NCI-H526 (cell line): ENCODE data around the gene B4GALNT3.

ENCODE experiments used
- DNase-seq, 2 experiments: peaks; one replicate each; lab custom pipeline; 2025; lab: John Stamatoyannopoulos, UW

The B4GALNT3 gene

DNA sequence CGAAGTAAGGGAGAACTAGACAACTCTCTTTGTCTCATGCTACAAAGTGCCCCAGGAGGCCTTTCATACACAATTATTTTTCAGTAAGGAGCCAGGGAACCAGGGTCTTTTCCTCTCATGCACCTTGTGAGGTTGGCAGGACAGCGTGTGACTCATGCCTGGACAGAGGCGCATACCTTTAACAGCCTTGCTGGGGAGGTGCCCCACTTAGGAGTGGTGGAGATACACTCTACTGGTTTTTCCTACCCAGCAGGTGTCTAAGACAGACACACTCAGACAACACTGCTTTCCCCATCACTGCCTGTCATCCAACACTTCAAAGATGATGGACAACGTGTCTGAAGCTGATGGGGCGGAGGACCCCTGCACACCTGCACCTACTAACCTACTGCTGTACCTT, 49.1 kb downstream of the B4GALNT3 start:
- DNase-seq, result no peak

GRCh38 chr12:509500-509899, 49.8 kb downstream of the B4GALNT3 start:
- no peak for DNase-seq

- peak in 1 of 2 experiments; percentile 11 for DNase-seq
Observed at GRCh38 chr12:510071-510825, 50.5 kb downstream of the B4GALNT3 start.

DNA sequence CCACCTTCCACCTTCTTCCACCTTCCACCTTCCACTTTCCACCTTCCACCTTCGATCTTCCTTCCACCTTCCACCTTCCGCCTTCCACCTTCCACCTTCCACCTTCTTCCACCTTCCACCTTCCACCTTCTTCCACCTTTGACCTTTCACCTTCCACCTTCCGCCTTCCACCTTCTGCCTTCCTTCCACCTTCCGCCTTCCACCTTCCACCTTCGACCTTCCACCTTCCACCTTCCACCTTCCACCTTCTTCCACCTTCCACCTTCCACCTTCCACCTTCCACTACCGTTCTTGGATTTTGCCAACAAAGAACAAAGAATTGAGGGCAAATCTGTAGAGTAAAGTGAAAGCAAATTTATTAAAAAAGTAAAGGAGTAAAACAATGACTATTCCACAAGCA, 53.2 kb downstream of the B4GALNT3 start:
- DNase-seq, result no peak

- DNase-seq, result no peak
Observed at GRCh38 chr12:513446-513845, 53.7 kb downstream of the B4GALNT3 start.

DNA sequence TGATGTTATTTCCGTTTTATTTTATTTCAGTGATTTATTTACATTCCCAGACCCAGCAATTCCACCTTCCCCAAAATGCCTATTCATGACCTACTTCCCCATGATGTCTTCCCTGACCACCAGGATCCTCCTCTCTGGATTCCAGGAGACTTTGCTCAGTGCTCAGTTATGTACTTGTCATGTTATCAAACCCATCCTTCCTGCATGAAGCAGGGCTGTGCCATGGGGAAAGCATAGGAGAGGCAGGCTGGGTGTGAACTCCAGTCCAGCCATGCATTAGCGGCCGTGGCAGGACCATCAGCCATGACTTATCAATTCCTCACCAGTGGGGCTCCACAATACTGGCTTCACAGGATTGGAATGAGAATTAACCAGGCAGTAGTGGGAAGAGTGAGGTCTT, 57.8 kb downstream of the B4GALNT3 start:
- no peak for DNase-seq

GRCh38 chr12:520119-520518, 60.4 kb downstream of the B4GALNT3 start:
- no peak for DNase-seq

GRCh38 chr12:522692-523378, 63.1 kb downstream of the B4GALNT3 start:
- no peak for DNase-seq

DNA sequence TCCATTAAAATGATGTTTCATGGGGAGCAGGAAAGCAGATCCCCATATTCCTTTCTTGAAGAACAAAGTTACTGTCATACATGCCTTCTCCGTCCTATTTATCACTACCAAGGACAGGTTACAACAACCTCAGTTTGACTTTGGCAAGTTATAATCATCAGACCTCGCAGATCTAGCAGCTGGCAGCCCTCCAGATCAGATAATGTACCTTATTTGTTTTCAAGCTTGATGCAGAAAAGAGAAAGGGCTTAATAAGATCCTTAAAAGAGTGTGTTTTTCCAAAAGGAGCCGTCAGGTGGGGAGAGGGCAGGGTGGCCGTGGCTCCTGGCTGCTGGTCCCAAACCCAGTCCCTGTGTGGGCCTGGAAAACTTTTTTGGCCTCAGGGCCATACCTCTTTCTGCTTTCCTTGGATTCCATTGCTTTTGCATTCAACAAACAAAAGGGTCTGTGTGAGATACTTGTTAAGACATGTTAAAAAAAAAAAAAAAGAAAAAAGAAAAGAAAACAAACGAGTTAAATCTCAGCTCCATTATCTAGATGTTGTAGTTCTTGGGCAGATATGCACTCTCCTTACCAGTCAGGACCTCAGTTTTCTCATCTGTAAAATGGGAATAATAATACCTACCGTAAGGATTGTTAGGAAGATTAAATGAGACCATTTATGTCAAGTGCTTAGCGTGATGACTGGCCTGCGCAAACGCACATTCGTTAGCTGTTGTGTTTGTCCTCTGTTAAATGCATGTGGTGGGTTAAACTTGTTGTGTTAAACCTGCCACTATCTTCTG, 64.6 kb downstream of the B4GALNT3 start:
- peak in 1 of 2 experiments; percentile 16 for DNase-seq

GRCh38 chr12:526089-526488, 66.3 kb downstream of the B4GALNT3 start:
- DNase-seq, result no peak

DNA sequence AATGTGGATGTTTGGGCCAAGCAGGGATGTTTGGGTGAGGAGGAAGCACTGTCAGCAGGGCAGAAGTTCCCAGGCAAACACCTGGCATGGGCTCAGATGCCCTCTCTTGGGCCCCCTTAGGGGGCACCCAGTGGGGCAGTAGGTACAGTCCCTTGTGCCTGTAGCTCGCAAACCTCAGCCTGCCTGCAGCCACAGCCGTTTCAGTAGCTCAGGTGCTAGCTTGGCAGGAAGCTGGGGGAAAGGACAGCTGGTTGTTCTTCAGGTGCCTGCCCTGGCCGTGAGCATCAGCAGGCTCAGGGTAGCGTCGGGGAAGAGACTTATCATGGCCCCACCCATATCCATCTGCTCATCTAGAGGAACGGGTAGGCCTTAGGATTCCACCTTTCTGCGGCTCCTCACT, 67.5 kb downstream of the B4GALNT3 start:
- DNase-seq, result no peak

- DNase-seq, result no peak
Observed at GRCh38 chr12:527729-528128, 68.0 kb downstream of the B4GALNT3 start.

DNA sequence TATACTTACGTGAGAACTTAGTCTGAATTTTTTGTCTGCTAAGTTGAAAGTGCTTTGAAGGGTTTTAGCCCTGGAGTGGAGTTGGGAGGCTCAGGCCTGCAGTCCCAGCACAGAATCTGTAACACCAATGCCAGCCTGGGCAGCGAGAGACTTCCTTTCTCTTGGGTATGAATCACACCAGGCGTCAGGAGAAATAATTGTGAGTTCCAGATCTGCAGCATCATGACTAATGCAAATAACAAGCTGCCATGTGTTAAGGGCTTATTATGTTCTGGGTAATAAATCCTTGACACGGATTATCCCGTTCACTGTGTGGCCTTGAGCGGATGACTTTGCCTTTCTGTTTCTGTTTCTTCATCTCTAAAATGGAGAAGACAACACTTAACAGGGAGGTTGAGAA, 70.6 kb downstream of the B4GALNT3 start:
- no peak for DNase-seq

- DNase-seq, result no peak
Observed at GRCh38 chr12:530821-531220, 71.1 kb downstream of the B4GALNT3 start.

GRCh38 chr12:531951-532585, 72.3 kb downstream of the B4GALNT3 start:
- DNase-seq, result no peak

DNA sequence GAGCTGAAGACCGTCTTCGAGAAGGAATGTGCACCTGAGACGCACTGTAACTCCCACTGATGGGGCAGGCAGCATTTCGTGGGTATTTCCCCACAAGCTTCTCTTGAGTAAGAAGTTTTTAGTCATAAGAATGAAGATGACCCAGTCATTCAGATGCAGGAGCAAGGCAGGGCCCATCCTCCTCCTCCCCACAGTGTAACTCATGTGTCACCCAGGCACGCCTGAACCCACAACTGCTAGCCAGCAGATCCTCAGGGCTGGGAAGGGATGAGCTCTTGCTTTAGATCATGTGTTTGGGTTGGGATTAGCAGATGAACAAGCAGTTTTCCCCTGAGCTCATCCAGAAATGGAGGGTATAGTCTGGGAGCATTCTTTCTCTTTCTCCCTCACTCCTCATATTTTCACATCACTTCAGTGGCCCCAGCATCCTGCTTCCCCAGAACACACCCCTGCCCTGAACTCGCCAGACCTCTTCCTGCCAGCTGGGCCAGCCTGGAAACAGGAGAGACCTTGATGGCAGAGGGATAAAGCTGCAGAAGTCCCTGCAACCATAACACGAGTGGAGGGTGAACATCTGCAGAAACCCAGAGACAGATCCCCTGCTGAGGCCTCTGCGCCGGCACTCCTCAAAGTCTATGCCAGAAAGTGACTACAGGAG, 73.3 kb downstream of the B4GALNT3 start:
- DNase-seq, result no peak

GRCh38 chr12:533718-534117, 74.0 kb downstream of the B4GALNT3 start:
- no peak for DNase-seq

DNA sequence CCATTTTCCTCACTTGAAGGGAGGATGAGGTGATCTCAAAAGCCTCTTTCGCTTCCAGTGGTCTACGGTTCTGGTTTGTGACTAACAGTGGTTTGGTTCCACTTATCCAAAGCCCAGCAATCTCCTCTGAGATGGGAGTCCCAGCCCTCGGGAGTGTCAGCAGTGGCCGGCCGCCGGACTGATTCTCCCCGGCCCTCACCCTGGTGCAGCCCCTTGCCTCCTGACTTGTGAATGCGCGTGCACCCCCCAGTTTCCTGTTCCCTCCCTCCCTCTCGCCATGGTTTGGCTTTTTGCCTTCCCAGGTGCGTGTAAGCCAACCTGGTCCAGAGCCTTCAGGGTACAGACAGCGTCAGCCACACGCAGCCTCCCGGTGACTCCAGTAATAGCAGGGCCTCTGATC, 74.5 kb downstream of the B4GALNT3 start:
- no peak for DNase-seq

DNA sequence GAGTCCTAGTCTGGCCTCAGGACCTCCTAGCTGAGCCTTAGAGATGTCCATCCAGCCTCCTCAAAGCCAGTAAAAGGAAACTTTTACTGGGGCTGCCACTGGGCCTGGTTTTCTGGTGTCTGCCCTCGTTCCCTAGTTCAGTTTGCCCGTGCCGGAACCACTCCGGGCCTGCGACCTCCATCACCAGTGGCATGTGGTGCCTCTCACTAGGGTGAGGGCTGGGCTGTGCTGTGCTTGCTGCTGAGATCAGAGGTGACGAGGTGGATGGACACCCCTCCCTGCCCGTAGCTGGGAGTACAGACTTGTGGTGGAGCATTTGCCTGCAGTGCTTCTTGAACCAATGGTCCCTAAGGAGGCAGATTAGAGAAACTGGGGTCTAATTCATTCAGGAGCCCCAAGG, 75.7 kb downstream of the B4GALNT3 start:
- no peak for DNase-seq

- DNase-seq, result no peak
Observed at GRCh38 chr12:536751-537245, 77.1 kb downstream of the B4GALNT3 start.

DNA sequence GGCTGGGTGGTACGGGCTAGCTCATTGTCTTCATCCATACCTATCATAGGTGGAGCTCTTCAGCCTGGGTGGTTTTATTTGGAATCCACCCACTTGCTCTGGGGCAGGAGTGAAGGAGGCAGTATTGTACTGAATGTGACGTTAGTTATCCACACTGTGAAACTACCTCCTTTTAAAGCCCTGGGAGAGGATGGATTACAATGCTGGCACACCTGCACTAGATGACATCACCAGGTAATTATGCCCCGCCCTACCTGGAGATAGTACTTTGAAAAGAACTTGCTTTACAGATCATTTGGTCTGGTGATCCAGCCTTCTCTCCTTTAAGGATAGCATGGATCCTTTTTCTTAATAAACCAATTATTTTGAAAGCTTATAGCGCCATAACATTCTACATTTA, 78.0 kb downstream of the B4GALNT3 start:
- DNase-seq, result no peak
